ENCODE results near the gene MST1.

DNA sequence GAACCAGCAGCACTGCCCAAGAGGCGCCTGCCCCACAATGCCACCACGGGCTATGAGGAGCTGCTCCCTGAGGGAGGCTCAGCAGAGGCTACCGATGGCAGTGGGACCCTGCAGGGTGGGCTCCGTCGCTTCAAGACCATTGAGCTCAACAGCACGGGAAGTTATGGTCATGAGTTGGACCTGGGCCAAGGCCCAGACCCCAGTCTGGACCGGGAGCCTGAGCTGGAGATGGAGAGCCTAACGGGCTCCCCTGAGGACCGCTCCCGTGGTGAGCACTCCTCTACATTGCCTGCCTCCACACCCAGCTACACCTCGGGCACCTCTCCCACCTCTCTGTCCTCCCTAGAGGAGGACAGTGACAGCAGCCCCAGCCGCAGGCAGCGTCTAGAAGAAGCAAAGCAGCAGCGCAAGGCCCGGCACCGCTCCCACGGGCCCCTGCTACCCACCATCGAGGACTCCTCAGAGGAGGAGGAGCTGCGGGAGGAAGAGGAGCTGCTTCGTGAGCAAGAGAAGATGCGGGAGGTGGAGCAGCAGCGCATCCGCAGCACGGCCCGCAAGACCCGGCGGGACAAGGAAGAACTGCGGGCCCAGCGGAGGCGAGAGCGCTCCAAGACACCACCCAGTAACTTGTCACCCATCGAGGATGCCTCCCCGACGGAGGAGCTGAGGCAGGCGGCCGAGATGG, 36.9 kb downstream of the MST1 start:
- TF ChIP-seq BCL11A (tag by site-specific recombination; IDR thresholded peaks at IDR 0.05; ENCODE audit: low read depth) (no peak), ZNF121 (tag by site-specific recombination; IDR thresholded peaks at IDR 0.05) (no peak), GLI2 (tag by site-specific recombination; IDR thresholded peaks at IDR 0.05; ENCODE audit: borderline replicate concordance, low read depth) (no peak), ZBTB21 (tag by site-specific recombination; IDR thresholded peaks at IDR 0.05) (no peak), ZNF660 (tag by site-specific recombination; IDR thresholded peaks at IDR 0.05) (no peak), SETDB1 (IDR thresholded peaks at IDR 0.05; ENCODE audit: insufficient read length, low read length) (no peak), PRDM6 (tag by site-specific recombination; IDR thresholded peaks at IDR 0.05) (no peak), ZNF311 (tag by site-specific recombination; IDR thresholded peaks at IDR 0.05; ENCODE audit: borderline replicate concordance) (no peak)
- TF ChIP-seq, protein P1, sequence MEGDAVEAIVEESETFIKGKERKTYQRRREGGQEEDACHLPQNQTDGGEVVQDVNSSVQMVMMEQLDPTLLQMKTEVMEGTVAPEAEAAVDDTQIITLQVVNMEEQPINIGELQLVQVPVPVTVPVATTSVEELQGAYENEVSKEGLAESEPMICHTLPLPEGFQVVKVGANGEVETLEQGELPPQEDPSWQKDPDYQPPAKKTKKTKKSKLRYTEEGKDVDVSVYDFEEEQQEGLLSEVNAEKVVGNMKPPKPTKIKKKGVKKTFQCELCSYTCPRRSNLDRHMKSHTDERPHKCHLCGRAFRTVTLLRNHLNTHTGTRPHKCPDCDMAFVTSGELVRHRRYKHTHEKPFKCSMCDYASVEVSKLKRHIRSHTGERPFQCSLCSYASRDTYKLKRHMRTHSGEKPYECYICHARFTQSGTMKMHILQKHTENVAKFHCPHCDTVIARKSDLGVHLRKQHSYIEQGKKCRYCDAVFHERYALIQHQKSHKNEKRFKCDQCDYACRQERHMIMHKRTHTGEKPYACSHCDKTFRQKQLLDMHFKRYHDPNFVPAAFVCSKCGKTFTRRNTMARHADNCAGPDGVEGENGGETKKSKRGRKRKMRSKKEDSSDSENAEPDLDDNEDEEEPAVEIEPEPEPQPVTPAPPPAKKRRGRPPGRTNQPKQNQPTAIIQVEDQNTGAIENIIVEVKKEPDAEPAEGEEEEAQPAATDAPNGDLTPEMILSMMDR (tag by site-specific recombination; IDR thresholded peaks at IDR 0.05), result no peak

All from HEK293 (cell line).